Stimulated activated CD4-positive, alpha-beta T cell treated with anti-CD3 and anti-CD28 coated beads, Interleukin-4, amount 100 ng/mL, for 4 hours (primary cell): ENCODE measurements around the gene SND1.

Experiments
- DNase-seq, 2 experiments: peaks; one replicate each; pipeline ENCODE4 v3.0.0-alpha.2; 2020

SND1 gene

GRCh38 chr7:128030654-128031611 is 378.9 kb downstream of the SND1 start, which contains the start of gene LRRC4:
Gene LRRC4 (minus strand): TSS chr7:128031437. CDS start chr7:128030640, 797 bp downstream.
- DNase-seq, result peak in 1 of 2 experiments; percentile 25

- peak; percentile 54 to 57 for DNase-seq
Measured at GRCh38 chr7:128031901-128032604, 380.1 kb downstream of the SND1 start.

GRCh38 chr7:128032605-128033235 is 380.7 kb downstream of the SND1 start:
- DNase-seq, result peak in 1 of 2 experiments; percentile 22

- no peak for DNase-seq
Measured at GRCh38 chr7:128033246-128033645, 381.3 kb downstream of the SND1 start.

- DNase-seq, result no peak
Measured at GRCh38 chr7:128034825-128035224, 382.8 kb downstream of the SND1 start.

- no peak for DNase-seq
Measured at GRCh38 chr7:128035712-128036111, 383.7 kb downstream of the SND1 start.

GRCh38 chr7:128036226-128036940 is 384.4 kb downstream of the SND1 start:
- DNase-seq, result no peak

GRCh38 chr7:128037081-128037480 is 385.1 kb downstream of the SND1 start:
- DNase-seq, result no peak

- DNase-seq, result no peak
Measured at GRCh38 chr7:128037880-128038619, 386.1 kb downstream of the SND1 start.

- no peak for DNase-seq
Measured at GRCh38 chr7:128039544-128039953, 387.6 kb downstream of the SND1 start.

- DNase-seq, result no peak
Measured at GRCh38 chr7:128040205-128040604, 388.2 kb downstream of the SND1 start.

- no peak for DNase-seq
Measured at GRCh38 chr7:128041203-128041602, 389.2 kb downstream of the SND1 start.

GRCh38 chr7:128042012-128042411 is 390.0 kb downstream of the SND1 start:
- no peak for DNase-seq

- DNase-seq, result no peak
Measured at GRCh38 chr7:128044064-128044463, 392.1 kb downstream of the SND1 start.

- DNase-seq, result no peak
Measured at GRCh38 chr7:128045158-128045557, 393.2 kb downstream of the SND1 start.

- no peak for DNase-seq
Measured at GRCh38 chr7:128045766-128046165, 393.8 kb downstream of the SND1 start.

GRCh38 chr7:128052404-128052803 is 400.4 kb downstream of the SND1 start:
- DNase-seq, result no peak

- no peak for DNase-seq
Measured at GRCh38 chr7:128053023-128053422, 401.0 kb downstream of the SND1 start.

GRCh38 chr7:128053991-128054390 is 402.0 kb downstream of the SND1 start:
- DNase-seq, result no peak

- no peak for DNase-seq
Measured at GRCh38 chr7:128054511-128054910, 402.5 kb downstream of the SND1 start.

- no peak for DNase-seq
Measured at GRCh38 chr7:128055637-128056036, 403.6 kb downstream of the SND1 start.

GRCh38 chr7:128056901-128057300 is 404.9 kb downstream of the SND1 start:
- DNase-seq, result no peak
